PFSK-1 (cell line): ENCODE results near the gene CATSPERB.

ENCODE experiments used
- FOXP2 ChIP-seq: optimal IDR thresholded peaks from 2 replicates; pipeline ENCODE3; 2011; ENCODE audit warnings: borderline replicate concordance, control low read depth, inconsistent platforms; ENCODE audit not compliant: insufficient read depth; ENCODE audit errors: extremely low read length, extremely low read depth
- POLR2AphosphoS5 ChIP-seq: IDR thresholded peaks from 2 replicates; pipeline ENCODE4 v1.6.1; 2012; ENCODE audit warnings: low read depth, mild to moderate bottlenecking, control low read depth, low read length, moderate library complexity
- REST ChIP-seq, 2 experiments: IDR thresholded peaks; 2 replicates each; pipeline versions ENCODE4 v1.6.1 to v1.8.0; 2011 to 2012; ENCODE audit warnings: low read depth in 2 of 2, low read length in 2 of 2, control low read depth in 1 of 2, inconsistent platforms in 1 of 2, mild to moderate bottlenecking in 1 of 2, moderate library complexity in 1 of 2; ENCODE audit not compliant: insufficient read depth in 1 of 2
- SIN3A ChIP-seq: IDR thresholded peaks from 2 replicates; pipeline ENCODE4 v1.6.1; 2012; ENCODE audit warnings: mild to moderate bottlenecking, low read length, moderate library complexity, borderline replicate concordance; ENCODE audit not compliant: insufficient read depth
- TAF1 ChIP-seq: IDR thresholded peaks from 2 replicates; pipeline ENCODE4 v1.6.1; 2012; ENCODE audit warnings: low read length, control low read depth, borderline replicate concordance; ENCODE audit not compliant: insufficient read depth

CATSPERB gene

GRCh38 chr14:91753501-91754128 lies 21.7 kb upstream of the CATSPERB start:
- TF ChIP-seq FOXP2 (no peak), TAF1 (no peak), REST (IDR thresholded peaks at IDR 0.05; ENCODE audit: insufficient read depth in 1 of 2, low read depth in 2 of 2, low read length in 2 of 2) (no peak), POLR2AphosphoS5 (no peak), SIN3A (no peak)

DNA sequence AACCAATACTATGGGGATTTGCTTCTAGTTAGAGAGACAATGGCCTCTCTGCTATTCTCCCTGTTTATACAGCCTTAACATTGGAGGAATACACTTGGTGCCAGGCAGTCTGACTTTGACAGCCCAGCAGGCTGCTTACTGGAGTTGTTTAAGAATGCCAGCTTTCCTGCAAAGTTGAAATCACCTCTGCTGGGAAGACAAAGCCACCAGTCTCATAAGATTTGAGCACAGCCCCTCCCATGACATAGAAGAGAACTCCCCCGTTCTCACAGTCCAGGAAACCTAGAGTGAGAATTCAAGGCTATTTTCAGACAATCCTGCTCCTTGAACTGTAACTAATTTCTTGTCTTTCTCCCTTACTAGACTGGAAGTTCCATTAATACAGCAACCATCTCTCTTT lies 21.1 kb upstream of the CATSPERB start:
- TF ChIP-seq SIN3A, result no peak
- no peak for TF ChIP-seq TAF1
- no peak for TF ChIP-seq REST (IDR thresholded peaks at IDR 0.05; ENCODE audit: insufficient read depth in 1 of 2, low read depth in 2 of 2, low read length in 2 of 2)
- no peak for TF ChIP-seq FOXP2
- no peak for TF ChIP-seq POLR2AphosphoS5

DNA sequence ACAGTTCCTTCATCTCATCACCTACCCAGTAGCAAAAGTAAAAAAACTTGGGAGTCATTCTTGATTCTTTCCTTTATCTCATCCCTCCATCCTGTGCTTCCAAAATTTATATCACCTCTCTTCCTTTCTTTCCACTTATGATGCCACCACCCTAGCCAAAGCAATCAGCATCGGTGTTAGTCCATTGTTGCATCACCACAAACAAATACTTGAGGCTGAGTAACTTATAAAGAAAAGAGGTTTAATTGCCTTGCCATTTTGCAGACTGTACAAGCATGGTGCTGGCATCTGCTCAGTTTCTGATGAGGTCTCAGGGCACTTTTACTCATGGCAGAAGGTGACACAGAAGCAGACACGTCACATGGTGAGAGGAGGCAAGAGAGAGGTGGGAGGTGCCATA lies 19.8 kb upstream of the CATSPERB start:
- TF ChIP-seq REST (IDR thresholded peaks at IDR 0.05; ENCODE audit: insufficient read depth in 1 of 2, low read depth in 2 of 2, low read length in 2 of 2), result no peak
- TF ChIP-seq SIN3A, result no peak

- TF ChIP-seq REST (IDR thresholded peaks at IDR 0.05; ENCODE audit: insufficient read depth in 1 of 2, low read depth in 2 of 2, low read length in 2 of 2) (no peak), FOXP2 (no peak), POLR2AphosphoS5 (no peak), SIN3A (no peak), TAF1 (no peak)
Measured at GRCh38 chr14:91750634-91751198, 18.8 kb upstream of the CATSPERB start.

DNA sequence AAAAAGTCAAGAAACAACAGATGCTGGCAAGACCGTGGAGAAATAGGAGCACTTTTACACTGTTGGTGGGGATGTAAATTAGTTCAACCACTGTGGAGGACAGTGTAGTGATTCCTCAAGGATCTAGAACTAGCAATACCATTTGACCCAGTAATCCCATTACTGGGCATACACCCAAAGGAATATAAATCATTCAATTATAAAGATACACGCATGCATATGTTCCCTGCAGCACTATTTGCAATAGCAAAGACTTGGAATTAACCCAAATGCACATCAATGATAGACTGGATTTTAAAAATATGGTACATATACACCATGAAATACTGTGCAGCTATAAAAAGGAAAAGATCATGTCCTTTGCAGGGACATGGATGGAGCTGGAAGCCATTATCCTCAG lies 18.0 kb upstream of the CATSPERB start:
- TF ChIP-seq TAF1 (no peak), REST (IDR thresholded peaks at IDR 0.05; ENCODE audit: insufficient read depth in 1 of 2, low read depth in 2 of 2, low read length in 2 of 2) (no peak), POLR2AphosphoS5 (no peak), SIN3A (no peak), FOXP2 (no peak)
